HepG2 (cell line): ENCODE measurements around the gene CD4. TPM values are rescaled to one million over a fixed set of nuclear protein-coding genes. Genes with fewer than 3 reads are reported as not detected.

ENCODE experiments used
- DRAP1 ChIP-seq: IDR thresholded peaks from 2 replicates; pipeline ENCODE4 v1.6.1; 2016; ENCODE audit warnings: missing genetic modification reagents, missing compliant biosample characterization
- FOXA3 ChIP-seq: IDR thresholded peaks from 2 replicates; pipeline ENCODE4 v1.6.1; 2016; ENCODE audit warnings: missing genetic modification reagents, missing compliant biosample characterization
- HDAC6 ChIP-seq: fragments of 200-600 bp; sonication (generic); IDR thresholded peaks from 2 replicates; pipeline ENCODE4 v1.7.0; 2017; ENCODE audit warnings: mild to moderate bottlenecking, antibody characterized with exemption, low read length, low read depth
- HNRNPH1 ChIP-seq: fragments of 200-400 bp; formaldehyde crosslinking; optimal IDR thresholded peaks from 2 replicates; pipeline ENCODE3; 2017; ENCODE audit warnings: mild to moderate bottlenecking, low read depth, low read length
- RELA ChIP-seq: sonication (generic); formaldehyde crosslinking; IDR thresholded peaks from 2 replicates; pipeline ENCODE4 v1.4.0; 2020; ENCODE audit warnings: missing genetic modification reagents
- RERE ChIP-seq: IDR thresholded peaks from 2 replicates; pipeline ENCODE4 v1.6.1; 2016; ENCODE audit warnings: low read depth, missing genetic modification reagents, missing compliant biosample characterization
- RFX5 ChIP-seq: IDR thresholded peaks from 2 replicates; pipeline ENCODE4 v1.6.1; 2011; ENCODE audit warnings: low read depth, low read length, improper control_type of control experiment
- SNRNP70 ChIP-seq: fragments of 200-400 bp; formaldehyde crosslinking; IDR thresholded peaks from 2 replicates; pipeline ENCODE4 v1.6.1; 2017; ENCODE audit warnings: mild to moderate bottlenecking, low read depth, low read length, moderate library complexity
- TAF1 ChIP-seq: sonication (generic); formaldehyde crosslinking; IDR thresholded peaks from 2 replicates; pipeline ENCODE4 v1.4.0; 2020; ENCODE audit warnings: missing genetic modification reagents
- TBP ChIP-seq: sonication (generic); formaldehyde crosslinking; IDR thresholded peaks from 2 replicates; pipeline ENCODE4 v1.5.0; 2020; ENCODE audit warnings: missing genetic modification reagents
- TEAD3 ChIP-seq: optimal IDR thresholded peaks from 2 replicates; pipeline ENCODE3; 2016; ENCODE audit warnings: borderline replicate concordance
- ZNF10 ChIP-seq: sonication (generic); formaldehyde crosslinking; IDR thresholded peaks from 2 replicates; pipeline ENCODE4 v1.4.0; 2020; ENCODE audit warnings: mild to moderate bottlenecking, low read depth, missing genetic modification reagents, borderline replicate concordance
- ZNF513 ChIP-seq: sonication (generic); formaldehyde crosslinking; conservative IDR thresholded peaks from 2 replicates; pipeline ENCODE4 v1.5.0; 2020; ENCODE audit warnings: missing genetic modification reagents
- polyA plus RNA-seq, 8 experiments: library from polyadenylated mRNA; depleted of rRNA in 3 of 8; stranded (reverse) in 7 of 8; unstranded in 1 of 8; fragments of >200 nt; fragmentation: Illumina TruSeq in 4 of 8; extraction: Trizol in 4 of 8; gene quantifications; 2 replicates each; pipeline versions ENCODE4 v1.2.1 to v1.2.3, GENCODE V29; 2011 to 2016; ENCODE audit warnings: low read depth in 4 of 8, missing spikeins in 1 of 8, mixed read lengths in 1 of 8; ENCODE audit not compliant: insufficient read depth in 1 of 8
- total RNA-seq, 5 experiments: library from RNA; depleted of rRNA; stranded (reverse); fragments of >200 nt; fragmentation: Illumina TruSeq; extraction: Trizol; gene quantifications; 2 replicates each; pipeline ENCODE4 v1.2.3, GENCODE V29; 2016; ENCODE audit warnings: low read depth in 1 of 5
- TF ChIP-seq, protein P1 (sequence below): sonication (generic); formaldehyde crosslinking; IDR thresholded peaks from 2 replicates; pipeline ENCODE4 v1.5.1; 2020; ENCODE audit warnings: mild to moderate bottlenecking, missing genetic modification reagents, moderate library complexity
- TF ChIP-seq, protein P2 (sequence below): sonication (generic); formaldehyde crosslinking; IDR thresholded peaks from 2 replicates; pipeline ENCODE4 v1.4.0; 2020; ENCODE audit warnings: mild to moderate bottlenecking, missing genetic modification reagents

The CD4 gene
- total and polyA plus RNA-seq, 2 of the 13 experiments (the other 11 are each of a cell fraction or from before 2014, with no cell fraction given), result 0.07 to 0.95 TPM

- TF ChIP-seq RERE (CRISPR knock-in tag), result no peak
- TF ChIP-seq TAF1 (CRISPR knock-in tag), result peak; percentile 69; the same call in 1 of the 2 replicates
- TF ChIP-seq RELA, result no peak
- TF ChIP-seq RFX5, result peak; percentile 45; the same call in 1 of the 2 replicates
- TF ChIP-seq HNRNPH1, result no peak
- TF ChIP-seq DRAP1 (CRISPR knock-in tag), result peak; percentile 21; the same call in 1 of the 2 replicates
- TF ChIP-seq ZNF513, result peak; percentile 93; the same call in 1 of the 2 replicates
- TF ChIP-seq ZNF10 (CRISPR knock-in tag), result no peak
- TF ChIP-seq, protein P1, sequence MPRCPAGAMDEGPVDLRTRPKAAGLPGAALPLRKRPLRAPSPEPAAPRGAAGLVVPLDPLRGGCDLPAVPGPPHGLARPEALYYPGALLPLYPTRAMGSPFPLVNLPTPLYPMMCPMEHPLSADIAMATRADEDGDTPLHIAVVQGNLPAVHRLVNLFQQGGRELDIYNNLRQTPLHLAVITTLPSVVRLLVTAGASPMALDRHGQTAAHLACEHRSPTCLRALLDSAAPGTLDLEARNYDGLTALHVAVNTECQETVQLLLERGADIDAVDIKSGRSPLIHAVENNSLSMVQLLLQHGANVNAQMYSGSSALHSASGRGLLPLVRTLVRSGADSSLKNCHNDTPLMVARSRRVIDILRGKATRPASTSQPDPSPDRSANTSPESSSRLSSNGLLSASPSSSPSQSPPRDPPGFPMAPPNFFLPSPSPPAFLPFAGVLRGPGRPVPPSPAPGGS (CRISPR knock-in tag), result no peak; the same call in 1 of the 2 replicates
- TF ChIP-seq TEAD3 (CRISPR knock-in tag), result peak; percentile 21
- no peak for TF ChIP-seq HDAC6
- TF ChIP-seq TBP (CRISPR knock-in tag), result peak; percentile 99
- TF ChIP-seq FOXA3, result 0 out of 2 replicates have a peak, but pooled peaks have one; percentile 12
- TF ChIP-seq SNRNP70, result no peak
- TF ChIP-seq, protein P2, sequence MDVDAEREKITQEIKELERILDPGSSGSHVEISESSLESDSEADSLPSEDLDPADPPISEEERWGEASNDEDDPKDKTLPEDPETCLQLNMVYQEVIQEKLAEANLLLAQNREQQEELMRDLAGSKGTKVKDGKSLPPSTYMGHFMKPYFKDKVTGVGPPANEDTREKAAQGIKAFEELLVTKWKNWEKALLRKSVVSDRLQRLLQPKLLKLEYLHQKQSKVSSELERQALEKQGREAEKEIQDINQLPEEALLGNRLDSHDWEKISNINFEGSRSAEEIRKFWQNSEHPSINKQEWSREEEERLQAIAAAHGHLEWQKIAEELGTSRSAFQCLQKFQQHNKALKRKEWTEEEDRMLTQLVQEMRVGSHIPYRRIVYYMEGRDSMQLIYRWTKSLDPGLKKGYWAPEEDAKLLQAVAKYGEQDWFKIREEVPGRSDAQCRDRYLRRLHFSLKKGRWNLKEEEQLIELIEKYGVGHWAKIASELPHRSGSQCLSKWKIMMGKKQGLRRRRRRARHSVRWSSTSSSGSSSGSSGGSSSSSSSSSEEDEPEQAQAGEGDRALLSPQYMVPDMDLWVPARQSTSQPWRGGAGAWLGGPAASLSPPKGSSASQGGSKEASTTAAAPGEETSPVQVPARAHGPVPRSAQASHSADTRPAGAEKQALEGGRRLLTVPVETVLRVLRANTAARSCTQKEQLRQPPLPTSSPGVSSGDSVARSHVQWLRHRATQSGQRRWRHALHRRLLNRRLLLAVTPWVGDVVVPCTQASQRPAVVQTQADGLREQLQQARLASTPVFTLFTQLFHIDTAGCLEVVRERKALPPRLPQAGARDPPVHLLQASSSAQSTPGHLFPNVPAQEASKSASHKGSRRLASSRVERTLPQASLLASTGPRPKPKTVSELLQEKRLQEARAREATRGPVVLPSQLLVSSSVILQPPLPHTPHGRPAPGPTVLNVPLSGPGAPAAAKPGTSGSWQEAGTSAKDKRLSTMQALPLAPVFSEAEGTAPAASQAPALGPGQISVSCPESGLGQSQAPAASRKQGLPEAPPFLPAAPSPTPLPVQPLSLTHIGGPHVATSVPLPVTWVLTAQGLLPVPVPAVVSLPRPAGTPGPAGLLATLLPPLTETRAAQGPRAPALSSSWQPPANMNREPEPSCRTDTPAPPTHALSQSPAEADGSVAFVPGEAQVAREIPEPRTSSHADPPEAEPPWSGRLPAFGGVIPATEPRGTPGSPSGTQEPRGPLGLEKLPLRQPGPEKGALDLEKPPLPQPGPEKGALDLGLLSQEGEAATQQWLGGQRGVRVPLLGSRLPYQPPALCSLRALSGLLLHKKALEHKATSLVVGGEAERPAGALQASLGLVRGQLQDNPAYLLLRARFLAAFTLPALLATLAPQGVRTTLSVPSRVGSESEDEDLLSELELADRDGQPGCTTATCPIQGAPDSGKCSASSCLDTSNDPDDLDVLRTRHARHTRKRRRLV (CRISPR knock-in tag), result peak; percentile 45; the same call in 1 of the 2 replicates
Measured at GRCh38 chr12:6851921-6852650, 62.8 kb downstream of the CD4 start, which contains the start of gene USP5 (continued).
